NCI-H1436 treated with DMSO at 0.1 percent for 48 hours (cell line): ENCODE data around the gene DNAH11.
"Not testable (repeated sequence)": the region's sequence is repeated elsewhere in the genome, so short reads cannot be mapped to it uniquely, and the experiment has no call there.

Experiments
- DNase-seq: peaks from one replicate; lab custom pipeline; 2025; lab: John Stamatoyannopoulos, UW

Gene DNAH11, protein sequence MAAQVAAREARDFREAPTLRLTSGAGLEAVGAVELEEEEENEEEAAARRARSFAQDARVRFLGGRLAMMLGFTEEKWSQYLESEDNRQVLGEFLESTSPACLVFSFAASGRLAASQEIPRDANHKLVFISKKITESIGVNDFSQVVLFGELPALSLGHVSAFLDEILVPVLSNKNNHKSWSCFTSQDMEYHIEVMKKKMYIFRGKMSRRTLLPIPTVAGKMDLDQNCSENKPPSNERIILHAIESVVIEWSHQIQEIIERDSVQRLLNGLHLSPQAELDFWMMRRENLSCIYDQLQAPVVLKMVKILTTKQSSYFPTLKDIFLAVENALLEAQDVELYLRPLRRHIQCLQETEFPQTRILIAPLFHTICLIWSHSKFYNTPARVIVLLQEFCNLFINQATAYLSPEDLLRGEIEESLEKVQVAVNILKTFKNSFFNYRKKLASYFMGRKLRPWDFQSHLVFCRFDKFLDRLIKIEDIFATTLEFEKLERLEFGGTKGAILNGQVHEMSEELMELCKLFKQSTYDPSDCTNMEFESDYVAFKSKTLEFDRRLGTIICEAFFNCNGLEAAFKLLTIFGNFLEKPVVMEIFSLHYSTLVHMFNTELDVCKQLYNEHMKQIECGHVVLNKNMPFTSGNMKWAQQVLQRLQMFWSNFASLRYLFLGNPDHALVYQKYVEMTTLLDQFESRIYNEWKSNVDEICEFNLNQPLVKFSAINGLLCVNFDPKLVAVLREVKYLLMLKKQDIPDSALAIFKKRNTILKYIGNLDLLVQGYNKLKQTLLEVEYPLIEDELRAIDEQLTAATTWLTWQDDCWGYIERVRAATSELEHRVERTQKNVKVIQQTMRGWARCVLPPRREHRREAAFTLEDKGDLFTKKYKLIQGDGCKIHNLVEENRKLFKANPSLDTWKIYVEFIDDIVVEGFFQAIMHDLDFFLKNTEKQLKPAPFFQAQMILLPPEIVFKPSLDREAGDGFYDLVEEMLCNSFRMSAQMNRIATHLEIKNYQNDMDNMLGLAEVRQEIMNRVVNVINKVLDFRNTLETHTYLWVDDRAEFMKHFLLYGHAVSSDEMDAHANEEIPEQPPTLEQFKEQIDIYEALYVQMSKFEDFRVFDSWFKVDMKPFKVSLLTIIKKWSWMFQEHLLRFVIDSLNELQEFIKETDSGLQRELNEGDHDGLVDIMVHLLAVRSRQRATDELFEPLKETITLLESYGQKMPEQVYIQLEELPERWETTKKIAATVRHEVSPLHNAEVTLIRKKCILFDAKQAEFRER (N-terminal part only)

DNA sequence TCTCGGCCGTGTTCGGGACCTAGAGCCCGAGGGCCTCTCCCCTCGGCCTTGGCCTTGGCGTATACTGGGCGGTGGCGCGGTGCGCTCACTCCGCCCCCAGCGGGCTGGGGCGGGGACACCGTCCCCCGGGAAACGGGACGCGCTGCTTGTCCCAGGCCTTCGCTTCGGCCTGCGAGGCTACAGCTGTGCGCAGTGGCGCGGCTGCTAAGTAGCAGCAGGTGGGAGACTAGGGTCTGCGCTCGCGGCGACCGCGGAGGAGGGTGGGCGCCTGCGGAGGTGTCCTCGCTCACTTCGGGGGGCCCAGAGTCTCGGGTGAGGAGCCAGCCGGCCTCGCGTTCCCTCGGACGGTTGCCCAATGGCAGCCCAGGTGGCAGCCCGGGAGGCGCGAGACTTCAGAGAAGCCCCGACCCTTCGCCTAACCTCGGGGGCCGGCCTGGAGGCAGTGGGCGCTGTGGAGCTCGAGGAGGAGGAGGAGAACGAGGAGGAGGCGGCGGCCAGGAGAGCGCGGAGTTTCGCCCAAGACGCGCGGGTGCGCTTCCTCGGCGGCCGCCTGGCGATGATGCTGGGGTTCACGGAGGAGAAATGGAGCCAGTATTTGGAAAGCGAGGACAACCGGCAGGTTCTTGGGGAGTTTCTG lies at the start of gene DNAH11:
Gene DNAH11, plus strand, starts transcription at position 149 of the 637 bp plus-strand sequence. Its CDS starts 207 bp downstream, at position 356.
- DNase-seq = no peak

DNA sequence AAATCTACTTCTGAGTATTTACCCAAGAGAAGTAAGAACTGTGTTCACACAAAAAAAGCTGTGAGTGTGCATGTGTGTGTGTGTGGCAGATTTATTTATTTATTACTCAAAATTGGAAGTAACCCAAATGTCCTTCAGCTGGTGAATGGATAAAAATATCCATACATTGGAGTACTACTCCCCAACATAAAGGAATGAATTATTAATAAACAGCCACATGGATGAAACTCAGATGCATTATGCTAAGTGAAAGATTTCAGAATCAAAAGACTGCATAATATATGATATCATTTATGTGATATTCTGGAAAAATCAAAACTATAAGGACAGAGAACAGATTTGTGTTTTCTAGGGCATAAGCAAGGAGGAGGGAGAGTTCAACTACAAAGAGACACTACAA lies 47.1 kb upstream of the DNAH11 start:
- DNase-seq = no peak

DNA sequence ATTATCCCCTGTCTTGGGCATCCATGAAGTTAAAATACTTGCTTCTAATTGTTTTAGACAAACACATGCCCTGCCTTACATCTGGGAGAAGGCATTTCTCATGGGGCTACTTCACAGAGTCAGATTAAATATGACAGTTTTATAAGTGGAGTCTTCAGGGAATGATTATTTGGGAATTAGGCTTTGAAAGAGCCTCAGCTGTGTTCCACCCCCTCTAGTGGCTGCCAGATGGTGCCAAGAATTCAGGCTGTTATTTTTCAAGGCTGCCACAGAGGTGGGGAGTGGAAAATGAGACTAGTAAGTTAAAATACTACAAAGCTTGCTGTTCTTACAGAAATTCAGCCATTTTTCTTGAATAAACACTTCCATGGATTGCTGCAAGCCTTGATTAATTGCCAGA lies 45.8 kb upstream of the DNAH11 start:
- no peak for DNase-seq

DNA sequence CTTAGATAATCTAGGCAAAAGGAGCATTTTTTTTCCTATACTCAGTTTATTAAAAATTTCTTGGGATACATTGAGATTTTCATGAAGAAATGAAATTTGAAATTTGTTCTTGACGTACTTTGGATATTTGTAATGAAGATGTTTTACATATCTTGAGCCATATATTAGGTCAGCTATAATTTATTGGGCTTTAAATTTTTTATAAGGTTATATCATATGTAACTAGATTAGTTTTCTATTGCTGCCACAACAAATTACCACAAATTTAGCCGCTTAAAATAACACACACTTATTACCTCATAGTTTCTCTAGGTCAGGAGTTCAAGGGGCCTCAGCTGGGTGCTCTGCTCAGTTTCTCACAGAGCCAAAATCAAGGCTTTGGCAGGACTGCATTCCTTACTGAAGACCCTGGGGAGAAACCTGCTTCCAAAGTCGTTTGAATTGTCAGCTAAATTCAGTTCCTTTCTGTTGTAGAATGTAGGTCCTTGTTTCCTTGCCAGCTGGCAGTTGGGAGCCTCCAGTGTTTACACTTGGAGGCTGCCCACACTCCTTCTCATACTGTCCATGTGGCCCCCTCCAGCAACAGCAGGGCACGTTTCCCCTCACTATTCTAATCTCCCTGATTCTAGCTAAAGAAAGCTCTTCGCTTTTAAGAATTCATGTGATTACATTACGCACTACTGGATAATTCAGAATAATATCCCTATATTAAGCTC lies 42.6 kb upstream of the DNAH11 start:
- no peak for DNase-seq

DNA sequence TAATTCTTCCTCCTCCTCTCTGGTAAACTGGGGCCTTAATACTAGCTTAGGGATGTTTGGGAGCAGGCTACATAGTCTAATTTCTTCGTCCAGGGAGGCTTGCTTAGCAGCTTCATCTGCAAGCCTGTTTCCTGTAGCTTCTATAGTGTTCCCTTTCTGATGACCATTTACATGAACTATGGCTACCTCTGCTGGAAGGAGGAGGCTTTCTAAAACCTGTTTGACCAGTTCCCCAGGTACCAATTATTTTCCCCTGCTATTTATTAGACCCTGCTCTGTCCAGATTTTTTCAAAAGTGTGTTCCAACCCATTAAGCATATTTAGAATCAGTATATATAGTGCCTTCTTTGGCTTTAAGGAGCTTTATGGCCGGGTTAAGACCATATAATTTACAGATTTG lies 38.8 kb upstream of the DNAH11 start:
- DNase-seq = no peak

DNA sequence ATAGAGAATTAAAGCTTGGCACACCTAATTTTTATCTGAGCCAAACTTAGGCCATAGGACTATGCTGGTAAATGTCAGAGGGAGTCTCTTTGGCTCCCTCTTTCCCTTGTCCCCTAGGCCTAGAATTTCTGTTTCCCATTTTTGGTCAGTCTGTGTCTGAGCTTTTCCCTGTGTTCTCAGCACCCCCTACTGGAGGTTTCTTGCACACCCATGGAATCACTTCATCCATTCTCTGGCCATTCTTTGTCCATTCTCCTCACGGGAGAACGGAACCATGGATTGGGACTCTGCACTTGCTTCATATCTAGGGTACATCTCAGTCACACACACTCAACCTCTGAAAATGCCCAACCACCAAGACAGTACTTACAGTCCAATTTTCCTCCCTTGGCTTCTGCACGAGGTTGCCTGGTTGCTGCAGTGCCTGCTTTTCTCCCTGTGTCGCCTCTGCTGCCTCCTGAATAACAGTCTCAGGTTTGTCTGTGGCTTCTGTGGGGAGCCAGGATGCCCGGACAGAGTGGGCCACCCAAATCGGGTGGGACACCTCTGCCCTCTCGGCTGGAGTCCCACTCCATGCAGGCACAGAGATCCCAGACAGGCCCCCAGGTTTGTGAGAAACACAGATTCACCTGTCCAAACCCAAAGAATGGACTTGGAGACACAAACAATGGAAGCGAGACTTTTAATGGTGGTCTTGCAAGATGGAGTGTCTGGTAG lies 35.1 kb upstream of the DNAH11 start:
- DNase-seq = no peak

DNA sequence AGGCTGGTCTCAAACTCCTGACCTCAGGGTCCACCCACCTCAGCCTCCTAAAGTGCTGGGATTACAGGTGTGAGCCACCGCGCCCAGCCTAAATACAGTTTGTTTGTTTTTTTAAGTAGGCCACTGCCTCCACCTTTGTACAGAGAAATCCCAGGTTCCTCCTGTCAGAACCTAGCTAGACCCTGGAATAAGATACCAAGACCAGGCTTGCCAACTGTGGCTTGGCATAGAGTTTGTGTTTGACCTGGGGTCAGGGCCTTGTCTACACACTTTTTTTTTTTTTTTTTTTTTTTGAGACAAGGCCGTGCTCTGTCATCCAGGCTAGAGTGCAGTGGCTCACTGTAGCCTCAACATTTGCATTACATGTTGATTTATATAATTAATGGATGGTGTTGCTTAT lies 34.3 kb upstream of the DNAH11 start:
- no peak for DNase-seq

DNA sequence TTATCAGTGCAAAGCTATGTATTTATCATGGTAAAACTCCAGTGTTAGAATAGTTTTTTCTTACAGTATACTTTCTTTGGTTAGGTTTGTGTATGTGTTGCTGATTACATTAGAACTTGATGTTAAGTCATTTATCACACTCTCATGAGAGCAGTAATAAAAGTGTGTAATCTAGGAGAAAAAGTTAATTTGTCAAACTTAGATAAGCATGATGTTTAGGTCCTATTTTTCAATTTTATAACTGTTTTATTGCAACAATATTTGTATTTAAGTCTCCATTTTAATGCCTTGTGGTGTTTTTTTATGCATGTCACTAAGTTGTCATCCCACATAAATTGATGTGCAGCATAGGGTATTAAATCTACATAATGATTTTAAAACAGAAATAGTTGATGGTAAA lies 28.8 kb upstream of the DNAH11 start:
- no peak for DNase-seq

DNA sequence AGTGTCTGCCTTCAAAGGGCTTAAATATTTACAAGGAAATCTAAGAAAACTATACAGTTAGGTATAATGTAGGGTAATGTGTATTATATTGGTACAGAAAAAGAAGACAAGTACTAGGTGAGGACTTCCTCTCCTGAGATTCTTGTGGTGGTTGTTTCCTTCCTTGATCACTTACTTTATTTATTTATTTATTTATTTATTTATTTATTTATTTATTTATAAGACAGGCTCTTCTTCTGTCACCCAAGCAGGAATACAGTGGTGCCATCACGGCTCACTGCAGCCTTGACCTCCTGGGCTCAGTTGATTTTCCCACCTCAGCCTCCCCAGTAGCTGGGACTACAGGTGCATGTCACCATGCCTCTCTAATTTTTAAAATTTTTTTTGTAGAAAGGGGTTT lies 18.2 kb upstream of the DNAH11 start:
- DNase-seq = no peak

DNA sequence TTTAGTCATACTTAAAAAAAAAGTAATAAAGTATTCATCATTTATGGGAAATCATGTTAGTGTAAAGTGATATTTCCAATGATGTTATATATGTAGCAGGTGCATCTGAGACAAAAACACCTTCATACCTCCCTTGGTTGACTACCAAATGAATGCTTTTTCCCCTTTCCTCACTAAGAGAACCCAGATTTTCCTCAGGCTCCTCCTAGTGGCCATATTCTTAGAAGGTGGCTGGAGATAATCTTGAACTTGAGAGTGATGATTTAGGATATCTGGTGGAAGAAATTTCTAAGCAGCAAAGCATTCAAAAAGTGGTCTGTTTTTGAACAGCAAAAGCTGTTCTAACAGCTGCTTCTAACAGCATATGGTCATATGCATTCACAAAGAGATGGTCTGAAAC lies 16.8 kb upstream of the DNAH11 start:
- DNase-seq = no peak

DNA sequence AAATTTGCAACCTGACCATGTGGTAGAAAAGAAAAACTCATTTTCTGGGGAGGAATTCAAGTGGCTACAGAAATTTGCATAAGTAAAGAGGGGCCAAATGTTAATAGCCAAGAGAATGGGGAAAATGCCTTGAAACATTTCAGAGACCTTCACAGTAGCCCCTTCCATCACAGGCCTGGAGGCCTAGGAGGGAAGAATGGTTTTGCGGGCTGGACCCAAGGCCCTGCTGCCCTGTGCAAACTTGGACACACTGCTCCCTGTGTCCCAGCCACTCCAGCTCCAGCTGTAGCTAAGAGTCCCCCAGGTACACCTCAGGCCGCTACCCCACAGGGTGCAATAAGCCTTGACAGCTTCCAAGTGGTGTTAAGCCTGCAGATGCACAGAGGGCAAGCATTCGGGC lies 16.4 kb upstream of the DNAH11 start:
- no peak for DNase-seq

DNA sequence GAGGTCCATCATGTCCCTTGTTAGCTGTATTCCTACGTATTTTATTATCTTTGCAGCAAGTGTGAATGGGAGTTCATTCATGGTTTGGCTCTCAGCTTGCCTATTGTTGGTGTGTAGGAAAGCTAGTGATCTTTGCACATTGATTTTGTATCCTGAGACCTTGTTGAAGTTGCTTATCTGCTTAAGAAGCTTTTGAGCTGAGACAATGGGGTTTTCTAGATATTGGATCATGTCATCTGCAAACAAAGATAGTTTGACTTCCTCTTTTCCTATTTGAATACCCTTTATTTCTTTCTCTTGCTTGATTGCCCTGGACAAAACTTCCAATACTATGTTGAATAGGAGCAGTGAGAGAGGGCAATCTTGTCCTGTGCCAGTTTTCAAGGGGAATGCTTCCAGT lies 10.4 kb upstream of the DNAH11 start:
- DNase-seq = not testable (repeated sequence)

DNA sequence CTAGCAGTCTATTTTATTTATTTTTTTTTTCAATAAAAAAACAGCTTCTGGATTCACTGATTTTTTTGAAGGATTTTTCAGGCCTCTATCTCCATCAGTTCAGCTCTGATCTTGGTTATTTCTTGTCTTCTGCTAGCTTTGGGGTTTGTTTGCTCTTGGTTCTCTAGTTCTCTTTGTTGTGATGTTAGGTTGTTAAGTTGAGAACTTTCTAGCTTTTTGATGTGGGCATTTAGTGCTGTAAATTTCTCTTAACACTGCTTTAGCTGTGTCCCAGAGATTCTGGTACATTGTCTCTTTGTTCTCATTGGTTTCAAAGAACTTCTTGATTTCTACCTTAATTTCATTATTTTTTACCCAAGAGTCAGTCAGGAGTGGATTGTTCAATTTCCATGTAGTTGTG lies 9.2 kb upstream of the DNAH11 start:
- DNase-seq = not testable (repeated sequence)

DNA sequence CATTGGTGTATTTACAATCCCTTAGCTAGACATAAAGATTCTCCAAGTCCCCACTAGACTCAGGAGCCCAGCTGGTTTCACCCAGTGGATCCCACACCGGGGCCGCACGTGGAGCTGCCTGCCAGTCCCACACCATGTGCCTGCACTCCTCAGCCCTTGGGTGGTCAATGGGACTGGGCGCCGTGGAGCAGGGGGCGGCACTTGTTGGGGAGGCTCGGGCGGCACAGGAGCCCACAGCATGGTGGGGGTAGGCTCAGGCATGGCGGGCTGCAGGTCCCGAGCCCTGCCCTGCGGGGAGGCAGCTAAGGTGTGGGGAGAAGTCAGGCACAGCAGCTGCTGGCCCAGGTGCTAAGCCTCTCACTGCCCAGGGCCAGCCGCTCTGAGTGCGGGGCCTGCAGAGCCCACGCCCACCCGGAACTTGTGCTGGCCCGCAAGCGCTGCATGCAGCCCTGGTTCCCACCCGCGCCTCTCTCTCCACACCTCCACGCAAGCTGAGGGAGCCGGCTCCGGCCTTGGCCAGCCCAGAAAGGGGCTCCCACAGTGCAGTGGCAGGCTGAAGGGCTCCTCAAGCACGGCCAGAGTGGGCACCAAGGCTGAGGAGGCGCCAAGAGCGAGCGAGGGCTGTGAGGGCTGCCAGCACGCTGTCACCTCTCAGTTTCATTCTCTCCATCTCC lies 6.3 kb upstream of the DNAH11 start:
- DNase-seq = not testable (repeated sequence)

DNA sequence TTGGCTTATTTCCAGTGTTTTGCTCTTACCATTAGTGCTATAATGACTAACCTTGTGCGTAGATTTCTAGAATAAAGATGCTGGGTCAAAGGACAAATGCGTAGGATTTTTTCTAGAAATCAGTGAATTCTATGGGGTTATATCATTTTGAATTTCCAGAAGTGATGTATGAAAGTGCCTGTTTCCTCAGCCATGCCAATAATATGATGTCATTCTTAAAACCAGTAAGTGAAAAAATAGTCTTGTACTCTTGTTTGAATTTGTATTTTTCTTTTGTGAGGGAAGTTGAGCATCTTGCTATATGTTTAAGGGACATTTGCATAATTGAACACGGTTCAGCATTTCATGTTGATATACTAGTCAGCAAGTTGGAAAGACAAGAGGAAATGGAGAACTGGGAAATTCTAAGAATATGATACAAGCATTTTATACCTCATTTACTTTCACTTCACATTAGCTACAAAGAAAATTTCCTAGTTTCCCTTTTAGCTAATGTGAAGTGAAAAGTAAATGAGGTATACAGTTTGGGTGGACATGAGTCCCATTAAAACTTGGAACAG lies 3.8 kb upstream of the DNAH11 start:
- DNase-seq = no peak

DNA sequence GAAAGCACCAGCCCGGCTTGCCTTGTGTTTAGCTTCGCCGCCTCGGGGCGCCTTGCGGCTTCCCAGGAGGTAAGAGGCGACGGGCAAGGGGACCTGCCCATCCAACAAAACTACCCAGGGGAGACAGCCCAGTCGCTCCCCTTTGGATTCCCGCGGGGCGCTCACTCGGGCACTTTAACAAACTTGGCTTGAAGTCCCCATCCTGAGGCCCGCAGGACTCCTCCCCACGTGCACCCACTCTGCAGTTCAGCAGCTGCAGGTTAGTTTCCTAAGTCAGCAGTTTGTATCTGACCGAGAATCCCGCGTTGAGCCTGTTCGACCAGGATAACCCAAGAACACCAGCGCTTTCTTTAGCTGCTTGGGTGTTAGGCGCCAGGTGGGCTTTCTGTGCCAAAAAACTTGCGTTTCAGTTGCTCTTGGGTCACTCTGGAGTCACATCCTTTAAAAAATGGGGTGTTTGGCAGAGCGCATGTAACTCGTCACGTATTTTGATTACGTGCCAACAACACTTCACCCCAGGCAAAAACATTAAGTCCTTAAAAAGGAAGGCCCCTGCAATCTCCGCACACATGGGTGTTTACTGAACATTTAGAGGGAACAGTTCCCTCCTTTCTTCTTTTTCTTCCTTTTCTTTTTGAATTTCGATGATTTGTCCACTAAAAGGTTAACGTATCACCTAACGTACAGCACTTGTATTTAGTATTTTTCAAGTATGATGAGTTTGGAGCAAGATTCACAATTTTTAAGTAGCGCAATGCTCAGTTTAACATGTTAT lies 876 bp downstream of the DNAH11 start:
- no peak for DNase-seq

DNA sequence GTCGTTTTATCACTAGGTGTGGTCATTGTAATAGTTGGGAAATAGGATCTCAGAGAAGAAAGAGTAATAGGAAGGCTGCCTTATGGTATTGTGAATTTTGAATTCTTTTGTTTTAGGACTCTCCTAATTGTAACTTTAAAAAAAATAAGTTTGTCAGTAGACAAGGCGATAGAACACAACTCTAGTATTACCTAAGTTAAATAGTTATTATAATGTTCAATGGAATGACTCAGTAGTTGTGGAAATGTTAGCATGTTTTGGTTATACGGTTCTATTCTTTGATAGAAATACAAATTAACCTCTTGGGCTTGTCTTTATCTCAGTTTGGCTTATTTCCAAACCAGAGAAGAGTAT lies 1.4 kb downstream of the DNAH11 start:
- no peak for DNase-seq

DNA sequence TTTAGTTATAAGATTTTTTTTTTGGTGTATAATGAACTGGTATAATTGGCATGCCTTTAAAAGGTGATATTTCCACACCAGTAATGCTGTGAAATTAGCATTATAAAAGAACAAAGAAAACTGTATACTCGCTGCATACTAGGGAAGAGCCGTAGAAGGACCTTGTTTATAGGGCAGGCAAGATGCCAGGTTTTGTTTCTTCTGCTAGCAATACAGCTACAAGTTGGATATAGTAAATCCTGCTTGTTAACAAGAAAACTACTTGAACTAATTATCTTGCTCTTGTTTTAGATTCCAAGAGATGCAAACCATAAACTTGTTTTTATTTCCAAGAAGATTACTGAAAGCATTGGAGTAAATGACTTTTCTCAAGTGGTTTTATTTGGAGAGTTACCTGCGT lies 1.9 kb downstream of the DNAH11 start:
- no peak for DNase-seq

DNA sequence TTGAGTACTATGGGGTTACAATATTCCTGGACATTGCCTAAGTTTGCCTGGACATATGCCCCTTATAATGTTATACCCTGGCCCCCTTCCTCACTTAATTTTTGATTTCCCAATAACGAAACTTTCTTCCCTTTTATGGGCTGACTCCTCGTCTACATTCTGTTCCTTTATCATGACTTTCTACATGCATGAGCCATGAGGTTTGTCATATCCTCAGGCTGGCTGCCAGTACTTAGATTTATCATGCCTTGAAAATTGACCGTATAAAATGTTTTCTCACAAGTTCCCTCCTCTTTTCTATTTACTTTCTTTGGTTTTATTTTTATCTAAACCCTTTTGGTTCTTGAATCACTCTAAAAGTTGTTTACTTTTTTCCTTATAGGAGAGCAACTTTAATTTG lies 4.7 kb downstream of the DNAH11 start:
- no peak for DNase-seq
